H1 (cell line): Measurements from ENCODE around the gene IPO13. TPM values are rescaled to one million over a fixed set of nuclear protein-coding genes. Genes with fewer than 3 reads are reported as not detected.

Experiments
- GTF2F1 ChIP-seq: IDR thresholded peaks from 2 replicates; pipeline ENCODE4 v1.6.1; 2012; ENCODE audit warnings: low read depth, low read length, improper control_type of control experiment, borderline replicate concordance
- JUN ChIP-seq: IDR thresholded peaks from 2 replicates; pipeline ENCODE4 v1.6.1; 2011; ENCODE audit warnings: low read depth, mild to moderate bottlenecking, improper control_type of control experiment, low read length
- TBP ChIP-seq: IDR thresholded peaks from 2 replicates; pipeline ENCODE4 v1.6.1; 2011; ENCODE audit warnings: low read depth, low read length, improper control_type of control experiment
- polyA plus RNA-seq, 7 experiments: library from polyadenylated mRNA; depleted of rRNA in 3 of 7; stranded (reverse) in 5 of 7; unstranded in 2 of 7; fragments of >200 nt in 5 of 7; fragments of 200-250 nt in 2 of 7; gene quantifications; 1 replicate in 5 of 7; 2 replicates in 1 of 7; 4 replicates in 1 of 7; pipeline versions ENCODE4 v1.2.1 to v1.2.3, GENCODE V29; 2011 to 2013; ENCODE audit warnings: missing spikeins in 2 of 7, mixed read lengths in 2 of 7
- total RNA-seq: library from RNA; stranded (reverse); fragmentation: NEBNext Ultra II Directional; extraction: Animal tissue kit (Norgen Biotek cat#: 25700); gene quantifications from 2 replicates; pipeline ENCODE4 v1.2.1, GENCODE V29; 2021

Gene IPO13
- total and polyA plus RNA-seq, 2 of the 8 experiments (the other 6 are each of a cell fraction or from before 2014, with no cell fraction given) = 23.0 to 27.0 TPM

DNA sequence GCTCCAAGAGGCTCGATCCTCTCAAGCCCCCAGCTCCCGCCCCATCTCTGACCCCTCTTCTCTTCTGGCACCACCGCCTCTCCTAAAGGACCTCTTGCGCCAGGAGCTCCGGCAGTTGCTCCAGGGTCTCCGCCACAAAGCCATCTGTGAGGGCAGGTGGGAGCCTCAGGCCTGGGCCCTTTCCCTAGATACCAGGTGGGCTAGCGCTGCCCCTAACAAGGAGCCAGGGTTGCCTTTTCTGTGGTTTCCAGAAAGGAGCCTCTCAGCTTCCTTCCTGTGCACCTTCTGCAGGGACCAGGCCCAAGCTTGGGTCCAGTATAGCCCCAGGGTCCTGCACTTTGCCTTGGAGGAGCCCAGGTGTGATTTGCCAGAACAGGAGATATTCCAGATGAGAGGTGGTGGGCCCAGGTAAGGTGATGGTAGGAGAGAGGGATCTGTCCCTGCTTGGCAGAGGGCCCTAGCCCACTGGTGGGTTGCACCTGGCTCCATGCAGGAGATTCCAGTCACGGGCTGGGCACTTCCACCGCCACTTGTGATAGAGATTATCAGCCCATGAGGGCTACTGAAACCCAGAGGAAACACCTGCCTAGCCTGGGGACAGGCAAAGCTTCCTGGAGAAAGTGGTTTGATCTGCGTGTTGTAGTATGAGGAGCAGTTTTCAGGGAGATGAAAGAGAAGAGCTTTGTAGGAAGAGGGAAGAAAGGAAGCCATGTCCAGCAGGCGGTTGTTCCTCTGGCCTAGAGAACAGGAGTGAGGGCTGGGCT is 45.7 kb downstream of the IPO13 start (continued):
- TF ChIP-seq JUN = no peak
- no peak for TF ChIP-seq GTF2F1
- TF ChIP-seq TBP = no peak
